ENCODE data around the gene ETFA.

DNA sequence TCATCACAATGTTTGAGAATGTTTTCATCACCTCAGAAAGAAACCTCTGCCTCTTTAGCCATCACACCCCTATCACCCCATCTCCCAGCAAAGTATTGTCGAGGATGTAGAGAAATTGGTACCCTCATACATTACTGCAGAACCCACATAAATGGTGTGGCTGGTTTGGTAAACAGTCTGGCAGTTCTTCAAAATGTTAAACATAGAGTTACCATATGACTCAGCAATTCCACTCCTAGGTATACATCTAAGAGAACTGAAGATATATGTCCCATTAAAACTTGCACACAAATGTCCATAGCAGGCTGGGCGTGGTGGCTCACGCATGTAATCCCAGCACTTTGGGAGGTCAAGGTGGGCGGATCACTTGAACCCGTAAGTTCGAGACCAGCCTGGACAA lies 8.7 kb upstream of the ETFA start:
- TF ChIP-seq, protein P1, sequence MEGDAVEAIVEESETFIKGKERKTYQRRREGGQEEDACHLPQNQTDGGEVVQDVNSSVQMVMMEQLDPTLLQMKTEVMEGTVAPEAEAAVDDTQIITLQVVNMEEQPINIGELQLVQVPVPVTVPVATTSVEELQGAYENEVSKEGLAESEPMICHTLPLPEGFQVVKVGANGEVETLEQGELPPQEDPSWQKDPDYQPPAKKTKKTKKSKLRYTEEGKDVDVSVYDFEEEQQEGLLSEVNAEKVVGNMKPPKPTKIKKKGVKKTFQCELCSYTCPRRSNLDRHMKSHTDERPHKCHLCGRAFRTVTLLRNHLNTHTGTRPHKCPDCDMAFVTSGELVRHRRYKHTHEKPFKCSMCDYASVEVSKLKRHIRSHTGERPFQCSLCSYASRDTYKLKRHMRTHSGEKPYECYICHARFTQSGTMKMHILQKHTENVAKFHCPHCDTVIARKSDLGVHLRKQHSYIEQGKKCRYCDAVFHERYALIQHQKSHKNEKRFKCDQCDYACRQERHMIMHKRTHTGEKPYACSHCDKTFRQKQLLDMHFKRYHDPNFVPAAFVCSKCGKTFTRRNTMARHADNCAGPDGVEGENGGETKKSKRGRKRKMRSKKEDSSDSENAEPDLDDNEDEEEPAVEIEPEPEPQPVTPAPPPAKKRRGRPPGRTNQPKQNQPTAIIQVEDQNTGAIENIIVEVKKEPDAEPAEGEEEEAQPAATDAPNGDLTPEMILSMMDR (IDR thresholded peaks at IDR 0.05): no peak
- TF ChIP-seq POLR2A (IDR thresholded peaks at IDR 0.05): no peak
